GM23248 (cell line): ENCODE data around the gene SUN5.

Experiments used
- EZH2 ChIP-seq: fragments of 200-600 bp; sonication (generic); IDR thresholded peaks from 2 replicates; pipeline ENCODE4 v1.6.1; 2018; ENCODE audit warnings: antibody characterized with exemption, mild to moderate bottlenecking; ENCODE audit not compliant: insufficient read depth, poor library complexity, severe bottlenecking
- EZH2phosphoT487 ChIP-seq: fragments of 200-600 bp; sonication (generic); IDR thresholded peaks from 2 replicates; pipeline ENCODE4 v1.6.1; 2018; ENCODE audit warnings: antibody characterized with exemption, moderate library complexity, mild to moderate bottlenecking, low read depth; ENCODE audit not compliant: insufficient read depth

GRCh38 chr20:32976746-32977145 is 27.5 kb downstream of the SUN5 start:
- TF ChIP-seq EZH2 (no peak), EZH2phosphoT487 (no peak)
